ENCODE results near the gene TNP2. TPM values are rescaled to one million over a fixed set of nuclear protein-coding genes. Genes with fewer than 3 reads are reported as not detected.

The TNP2 gene
- total and polyA plus RNA-seq, 2 of the 4 experiments (the other 2 are of a cell fraction), result not detected

DNA sequence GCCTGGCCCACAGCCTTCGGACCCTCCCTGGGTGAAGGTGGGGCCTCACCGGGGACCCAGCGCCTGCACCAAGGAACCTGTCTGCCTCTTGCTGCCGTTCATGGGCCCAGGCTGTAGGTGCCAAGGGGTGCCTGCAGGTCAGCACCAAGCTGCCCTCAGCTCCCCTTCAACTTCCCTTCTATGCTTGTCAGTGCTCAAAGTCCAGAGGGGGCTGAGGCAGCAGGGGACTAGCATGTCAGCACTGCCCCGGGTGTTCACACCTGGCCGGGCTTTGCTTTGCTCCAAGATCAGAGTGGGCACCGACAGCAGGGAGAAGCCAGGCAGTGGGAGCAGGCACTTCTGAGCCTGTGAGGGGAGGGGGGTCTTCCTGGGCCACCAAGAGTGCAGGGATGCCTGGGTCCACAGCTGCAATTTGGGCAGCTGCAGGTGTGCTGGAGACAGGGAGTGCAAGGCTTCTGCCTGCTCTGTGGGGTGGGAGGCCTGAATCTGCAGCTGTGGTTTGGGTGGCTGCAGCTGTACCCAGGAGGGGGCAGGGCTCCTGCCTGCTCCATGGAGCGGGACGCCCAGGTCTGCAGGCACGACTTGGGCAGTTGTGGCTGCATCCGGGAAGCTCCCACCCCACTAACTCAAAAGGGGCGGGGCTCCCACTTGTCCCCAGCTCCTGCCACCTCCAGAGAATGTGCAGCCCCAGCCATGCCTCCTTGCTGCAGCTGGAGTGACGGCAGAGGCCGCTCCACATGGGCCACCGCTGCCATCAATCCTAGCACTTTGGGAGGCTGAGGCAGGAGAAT is 39.6 kb upstream of the TNP2 start (continued):
- TF ChIP-seq, protein P1, sequence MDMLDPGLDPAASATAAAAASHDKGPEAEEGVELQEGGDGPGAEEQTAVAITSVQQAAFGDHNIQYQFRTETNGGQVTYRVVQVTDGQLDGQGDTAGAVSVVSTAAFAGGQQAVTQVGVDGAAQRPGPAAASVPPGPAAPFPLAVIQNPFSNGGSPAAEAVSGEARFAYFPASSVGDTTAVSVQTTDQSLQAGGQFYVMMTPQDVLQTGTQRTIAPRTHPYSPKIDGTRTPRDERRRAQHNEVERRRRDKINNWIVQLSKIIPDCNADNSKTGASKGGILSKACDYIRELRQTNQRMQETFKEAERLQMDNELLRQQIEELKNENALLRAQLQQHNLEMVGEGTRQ (IDR thresholded peaks at IDR 0.05; ENCODE audit: low read depth, low read length), result no peak

GRCh38 chr16:11307639-11308492 is 38.7 kb upstream of the TNP2 start:
- Histone ChIP-seq H3K4me3 (ENCODE audit: insufficient read depth, low read depth, low read length) (no peak overlapping the region), H3K27me3 (ENCODE audit: control insufficient read depth, insufficient read depth, low read length) (no peaks in the 10 kb centered on the region), H3K36me3 (ENCODE audit: control insufficient read depth, insufficient read depth, low read length) (no peaks in the 10 kb centered on the region), H3K56ac (ENCODE audit: extremely low read depth, insufficient read depth, low read length) (no peak overlapping the region), H3K9me1 (ENCODE audit: insufficient read depth, low read length) (peaks cover 13% of the 10 kb centered on the region), H4K20me1 (ENCODE audit: insufficient read depth, low read length) (no peaks in the 10 kb centered on the region), H2BK5ac (ENCODE audit: low read depth, low read length, poor library complexity, severe bottlenecking) (no peak overlapping the region), H4K91ac (ENCODE audit: insufficient read depth, low read depth, low read length) (no peak overlapping the region), H2AK5ac (ENCODE audit: low read depth, low read length) (no peak overlapping the region), H3K9ac (ENCODE audit: low read depth, low read length) (no peak overlapping the region), H3K9me3 (ENCODE audit: control insufficient read depth, insufficient read depth, low read length) (no peaks in the 10 kb centered on the region), H4K8ac (ENCODE audit: low read depth in 2 of 2, low read length in 2 of 2) (no peak overlapping the region), H2AK9ac (replicated peaks; ENCODE audit: low read depth, low read length, poor library complexity) (no peak overlapping the region), H3K14ac (replicated peaks; ENCODE audit: low read depth, low read length) (no peak overlapping the region), H3K79me1 (ENCODE audit: low read depth in 1 of 2, low read length in 2 of 2) (peaks cover 0 to 2% of the 10 kb centered on the region in 2 experiments; a peak in 2 of 4 replicates), H3K4me2 (ENCODE audit: low read depth, low read length) (no peak overlapping the region), H2BK120ac (ENCODE audit: low read depth, low read length) (no peak overlapping the region), H3K4me1 (ENCODE audit: control insufficient read depth, insufficient read depth, low read length) (peaks cover 10% of the 10 kb centered on the region), H2BK15ac (ENCODE audit: low read depth, low read length) (no peak overlapping the region), H3K18ac (ENCODE audit: low read depth, low read length) (no peak overlapping the region), H2BK20ac (ENCODE audit: low read depth, low read length) (no peak overlapping the region), H3K27ac (ENCODE audit: insufficient read depth, low read length) (no peak overlapping the region), H3K4ac (ENCODE audit: low read depth, low read length) (no peak overlapping the region), H4K5ac (ENCODE audit: low read depth, low read length) (no peak overlapping the region), H2AFZ (replicated peaks; ENCODE audit: low read length, poor library complexity) (no peak overlapping the region), H3K23ac (ENCODE audit: low read depth, low read length) (no peak overlapping the region)
- dilution Hi-C loops (cut with HindIII; ENCODE audit: low sequenced_read_pairs, unreplicated experiment), result no loop called here
- BruUV-seq (replicated peaks), result no TSS peak
- 82% methylated on average over 11 of the region's 21 CpGs; no CpG with 5 or more reads in 1 of the 2 experiments for WGBS, 2 experiments (ENCODE audit: extremely low coverage in 2 of 2, insufficient read length in 1 of 2)
- CTCF ChIA-PET, result no interaction called here
- intact Hi-C loops (cut with micrococcal nuclease), result no loop called here
- DNase-seq, result no peak
- POLR2A ChIA-PET (ENCODE audit: unreplicated experiment), result no interaction called here
- no peak for ATAC-seq (ENCODE audit: low read depth)
- in situ Hi-C loops (cut with MboI; ENCODE audit: low sequenced_read_pairs), result loop anchor here (5.0 kb wide), 1 partner anchor 46 kb away; no protein-coding TSS in a partner anchor
- TF ChIP-seq CEBPB (IDR thresholded peaks at IDR 0.05; ENCODE audit: low read depth, low read length) (no peak), CHD1 (IDR thresholded peaks at IDR 0.05; ENCODE audit: low read depth, low read length) (no peak), MAZ (IDR thresholded peaks at IDR 0.05; ENCODE audit: borderline replicate concordance, low read depth, low read length) (no peak), RCOR1 (IDR thresholded peaks at IDR 0.05; ENCODE audit: insufficient replicate concordance, low read length) (no peak), MAFK (IDR thresholded peaks at IDR 0.05; ENCODE audit: low read depth, low read length) (no peak), POLR2A (IDR thresholded peaks at IDR 0.05; ENCODE audit: low read depth, low read length) (no peak), RFX5 (IDR thresholded peaks at IDR 0.05; ENCODE audit: low read depth, low read length) (no peak), RAD21 (IDR thresholded peaks at IDR 0.05; ENCODE audit: low read length) (no peak), SMC3 (IDR thresholded peaks at IDR 0.05; ENCODE audit: low read depth, low read length) (no peak), FOS (IDR thresholded peaks at IDR 0.05; ENCODE audit: low read depth, low read length) (no peak)
- TF ChIP-seq, protein P1 (IDR thresholded peaks at IDR 0.05; ENCODE audit: low read depth, low read length), result no peak
